Epithelial cell of esophagus (primary cell): ENCODE measurements around the gene TTC39A.
A peak's percentile ranks its signal among the peaks of the same experiment; 100 is the strongest.

Experiments
- DNase-seq: peaks from one replicate; pipeline ENCODE4 v3.0.0; 2010; ENCODE audit warnings: low read depth
- H3K4me3 ChIP-seq: 2 replicates; pipeline ENCODE4 v1.5.1; 2011; ENCODE audit warnings: mild to moderate bottlenecking, low read length, control low read depth
- TF ChIP-seq, protein P1 (sequence below): IDR thresholded peaks from 2 replicates; pipeline ENCODE4 v1.5.1; 2011; ENCODE audit warnings: low read depth, mild to moderate bottlenecking, low read length, control low read depth, inconsistent platforms; ENCODE audit not compliant: insufficient read depth; ENCODE audit errors: missing control alignments

The TTC39A gene

GRCh38 chr1:51341876-51342496 is 11.6 kb upstream of the TTC39A start:
- no peak for DNase-seq
- TF ChIP-seq, protein P1, sequence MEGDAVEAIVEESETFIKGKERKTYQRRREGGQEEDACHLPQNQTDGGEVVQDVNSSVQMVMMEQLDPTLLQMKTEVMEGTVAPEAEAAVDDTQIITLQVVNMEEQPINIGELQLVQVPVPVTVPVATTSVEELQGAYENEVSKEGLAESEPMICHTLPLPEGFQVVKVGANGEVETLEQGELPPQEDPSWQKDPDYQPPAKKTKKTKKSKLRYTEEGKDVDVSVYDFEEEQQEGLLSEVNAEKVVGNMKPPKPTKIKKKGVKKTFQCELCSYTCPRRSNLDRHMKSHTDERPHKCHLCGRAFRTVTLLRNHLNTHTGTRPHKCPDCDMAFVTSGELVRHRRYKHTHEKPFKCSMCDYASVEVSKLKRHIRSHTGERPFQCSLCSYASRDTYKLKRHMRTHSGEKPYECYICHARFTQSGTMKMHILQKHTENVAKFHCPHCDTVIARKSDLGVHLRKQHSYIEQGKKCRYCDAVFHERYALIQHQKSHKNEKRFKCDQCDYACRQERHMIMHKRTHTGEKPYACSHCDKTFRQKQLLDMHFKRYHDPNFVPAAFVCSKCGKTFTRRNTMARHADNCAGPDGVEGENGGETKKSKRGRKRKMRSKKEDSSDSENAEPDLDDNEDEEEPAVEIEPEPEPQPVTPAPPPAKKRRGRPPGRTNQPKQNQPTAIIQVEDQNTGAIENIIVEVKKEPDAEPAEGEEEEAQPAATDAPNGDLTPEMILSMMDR = no peak
- no peak overlapping the region for H3K4me3 ChIP-seq

DNA sequence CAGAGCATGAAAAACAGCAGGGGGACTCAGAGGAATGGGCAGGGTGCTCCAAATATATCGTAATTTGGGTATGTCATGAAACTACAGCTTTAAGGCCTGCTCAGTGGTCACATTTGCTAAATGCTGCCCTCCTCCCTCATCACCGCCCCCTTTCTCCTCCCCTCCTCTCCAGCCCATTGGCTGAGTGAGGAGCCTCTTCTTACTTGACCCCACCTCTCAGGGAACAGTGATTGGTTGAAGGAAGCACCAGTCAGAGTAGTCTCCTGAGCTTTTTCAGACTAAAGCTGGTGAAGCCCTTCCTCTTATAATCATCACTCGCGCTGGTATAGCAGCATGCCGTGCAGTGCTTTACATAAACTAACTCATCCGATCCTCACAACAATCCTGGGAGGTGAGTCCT is 10.0 kb upstream of the TTC39A start:
- TF ChIP-seq, protein P1 = no peak
- no peak overlapping the region for H3K4me3 ChIP-seq
- DNase-seq = no peak

DNA sequence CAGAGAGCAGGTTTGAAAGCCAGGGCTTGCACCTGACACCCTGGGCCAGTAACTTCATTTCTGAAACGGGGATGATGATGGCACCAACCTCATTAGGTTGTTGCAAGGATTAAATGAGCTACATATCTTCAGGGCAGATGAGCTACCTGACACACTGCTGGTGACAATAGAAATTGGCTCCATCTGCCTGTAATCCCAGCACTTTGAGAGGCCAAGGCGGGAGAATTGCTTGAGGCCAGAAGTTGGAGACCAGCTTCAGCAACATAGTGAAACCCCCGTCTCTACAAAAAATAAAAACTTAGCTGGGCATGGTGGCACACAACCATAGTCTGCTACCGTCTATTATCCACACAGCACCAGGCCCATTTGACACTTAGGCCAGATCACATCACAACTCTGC is 6.3 kb upstream of the TTC39A start:
- TF ChIP-seq, protein P1 = no peak
- H3K4me3 ChIP-seq = no peak overlapping the region
- DNase-seq = no peak

- no peak overlapping the region for H3K4me3 ChIP-seq
- TF ChIP-seq, protein P1 = no peak
- no peak for DNase-seq
Observed at GRCh38 chr1:51336004-51336403, 5.6 kb upstream of the TTC39A start.

DNA sequence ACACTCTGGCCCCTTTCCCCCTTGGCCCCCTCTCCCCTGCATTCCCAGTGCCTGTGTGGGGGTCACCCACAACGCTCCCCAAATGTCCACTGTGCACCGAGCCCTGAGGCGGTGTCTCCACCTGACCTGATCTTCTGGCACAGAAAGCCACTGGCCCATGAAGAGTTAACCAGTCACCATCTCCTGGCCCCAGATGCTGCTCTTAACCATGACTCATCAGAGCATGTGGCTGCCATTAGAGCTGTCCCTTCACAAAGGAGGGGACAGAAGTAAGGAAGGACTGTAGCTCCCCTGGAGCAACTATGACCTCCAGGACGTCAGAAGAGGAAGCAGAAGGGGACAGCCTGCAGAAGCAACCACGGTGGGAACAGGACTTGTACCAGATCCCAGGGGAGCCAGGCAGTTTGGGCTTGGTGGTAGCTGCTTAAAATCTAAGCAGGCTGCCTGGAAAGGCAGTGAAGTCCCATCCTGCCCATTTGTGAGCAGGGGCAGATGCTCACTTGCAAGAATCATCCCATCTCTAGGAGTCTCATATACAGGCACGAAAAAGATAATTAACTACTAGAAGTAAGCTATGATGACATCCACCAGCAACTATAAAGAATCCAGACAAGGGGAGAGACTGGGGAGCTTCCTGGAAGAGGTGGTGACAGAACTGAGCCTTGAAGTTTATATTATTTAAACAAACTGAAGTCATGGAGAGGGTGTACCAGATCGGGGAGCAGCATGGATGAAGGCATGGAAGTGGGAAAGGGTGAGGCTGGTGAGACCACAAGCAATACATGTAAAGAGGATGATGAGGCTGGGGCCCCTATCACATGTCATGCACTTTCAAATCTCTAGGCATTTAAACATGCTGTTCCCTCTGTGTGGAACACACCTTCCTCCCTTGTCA is 1.1 kb upstream of the TTC39A start:
- no peak overlapping the region for H3K4me3 ChIP-seq
- peak; percentile 43 for DNase-seq
- TF ChIP-seq, protein P1 = no peak

DNA sequence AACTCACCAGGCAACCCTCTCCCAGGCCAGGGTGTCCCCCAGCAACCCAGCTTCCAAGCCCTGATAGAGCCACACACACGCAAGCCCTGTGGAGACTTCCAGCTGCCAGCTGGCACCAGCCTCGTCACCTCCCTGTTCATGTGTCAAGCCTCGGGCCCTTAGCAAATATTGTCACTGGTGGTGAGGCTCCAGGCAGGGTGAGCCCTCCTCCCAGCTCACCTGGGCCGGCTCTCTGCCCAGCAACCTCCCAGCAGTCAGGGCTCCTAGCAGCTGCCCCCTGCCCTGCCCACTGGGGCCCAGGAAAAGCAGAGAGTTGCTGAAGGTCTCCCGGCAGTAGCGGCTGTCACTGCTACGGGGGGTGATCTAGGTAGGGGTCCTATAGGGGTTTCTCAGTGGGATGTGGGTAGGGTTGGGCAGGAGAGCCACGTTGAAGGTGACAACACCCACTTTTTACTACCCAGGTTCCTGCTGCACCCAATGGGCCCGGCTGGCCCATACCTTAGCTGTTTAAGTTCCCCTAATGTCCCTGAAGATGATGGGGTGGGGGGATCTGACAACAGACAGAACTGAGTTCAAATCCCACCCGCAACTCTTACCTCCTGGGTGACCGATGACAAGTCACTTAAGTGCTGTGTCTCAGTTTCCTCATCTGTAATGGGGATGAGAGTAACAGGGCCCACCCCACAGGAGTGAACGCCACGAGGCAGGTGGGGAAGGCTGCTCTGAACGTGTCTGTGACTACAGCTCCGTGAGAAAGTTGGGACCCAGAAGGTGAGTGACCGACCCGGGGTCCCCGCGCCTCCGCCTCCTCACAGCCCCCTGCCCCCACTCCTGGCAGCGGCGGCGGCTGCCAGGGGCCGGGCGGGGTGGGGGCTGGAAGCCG is 678 bp downstream of the TTC39A start:
- H3K4me3 ChIP-seq = peak overlapping the region; percentile 19
- TF ChIP-seq, protein P1 = no peak
- DNase-seq = no peak
